ENCODE results near the gene ANKRD17.

DNA sequence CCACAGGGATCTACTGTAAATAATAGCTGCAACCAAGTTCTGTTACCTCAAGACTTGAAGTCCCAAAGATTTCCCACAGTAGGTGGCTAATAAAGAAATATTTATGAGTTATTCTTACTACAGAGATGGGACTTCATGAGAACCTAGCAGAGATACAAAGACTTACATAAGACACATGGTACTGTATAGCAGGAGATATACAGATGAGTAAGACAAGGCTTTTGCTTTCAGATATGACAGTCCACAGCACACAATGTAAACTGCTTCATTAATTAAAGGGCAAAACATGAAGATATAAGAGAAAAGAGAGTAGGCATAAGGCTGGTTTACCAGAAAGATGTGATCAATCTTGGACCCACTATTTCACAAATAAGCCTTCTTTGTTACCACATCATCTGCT is 6.6 kb downstream of the ANKRD17 start:
- TF ChIP-seq GATA2 (IDR thresholded peaks at IDR 0.05; ENCODE audit: low read depth, low read length) (no peak), GATA3 (IDR thresholded peaks at IDR 0.05; ENCODE audit: low read depth, low read length) (no peak)

Measured in SH-SY5Y (cell line).